22Rv1 (cell line): ENCODE measurements around the gene PPARD.

ENCODE experiments used
- CTCF ChIP-seq: fragments of 450-650 bp; IDR thresholded peaks from 2 replicates; pipeline ENCODE4 v1.5.1; 2017; ENCODE audit warnings: mild to moderate bottlenecking
- ZFX ChIP-seq: fragments of 450-650 bp; IDR thresholded peaks from 2 replicates; pipeline ENCODE4 v1.6.1; 2017; ENCODE audit warnings: antibody characterized with exemption, borderline replicate concordance

- TF ChIP-seq CTCF, result no peak
- TF ChIP-seq ZFX, result no peak
Observed at GRCh38 chr6:35468980-35469750, 126.8 kb downstream of the PPARD start.
